Lung microvascular endothelial cell (primary cell): ENCODE measurements around the gene NCAPH2. TPM values are rescaled to one million over a fixed set of nuclear protein-coding genes. Genes with fewer than 3 reads are reported as not detected.

Source experiments
- DNase-seq, 2 donors: peaks; one replicate each; pipeline versions ENCODE4 v3.0.0 to v3.0.0-alpha.2; 2010; ENCODE audit warnings: low read depth in 2 of 2
- total RNA-seq: library from RNA; depleted of rRNA; stranded (reverse); fragments of >200 nt; gene quantifications from 2 replicates; pipeline ENCODE4 v1.2.1, GENCODE V29; 2014

The NCAPH2 gene
- total RNA-seq, 1 donor from 2014 or later: 14.5 TPM

- DNase-seq: no peak
These were observed 62.0 kb downstream of the NCAPH2 start for GRCh38 chr22:50569896-50570535.

- no peak for DNase-seq
These were observed 62.8 kb downstream of the NCAPH2 start for GRCh38 chr22:50570861-50571260.

- DNase-seq: no peak
These were observed 63.5 kb downstream of the NCAPH2 start for GRCh38 chr22:50571264-50572175.

GRCh38 chr22:50572965-50573364, 64.9 kb downstream of the NCAPH2 start:
- DNase-seq: no peak

- no peak for DNase-seq
These were observed 65.7 kb downstream of the NCAPH2 start for GRCh38 chr22:50573491-50574382.

- DNase-seq: no peak
These were observed 66.3 kb downstream of the NCAPH2 start for GRCh38 chr22:50574383-50574755.

Other genes starting within 250 kb of the NCAPH2 start
- gene MAPK12, start 246.5 kb upstream of the NCAPH2 start, total RNA-seq: 37.0 and 53.6 TPM in 2 replicates
- 16.3 and 21.8 TPM in 2 replicates for gene MAPK11, start 237.8 kb upstream of the NCAPH2 start, total RNA-seq
- gene PLXNB2, start 200.6 kb upstream of the NCAPH2 start, total RNA-seq: 47.3 and 55.2 TPM in 2 replicates
- 0.65 and 1.8 TPM in 2 replicates for gene DENND6B, start 181.2 kb upstream of the NCAPH2 start, total RNA-seq
- 32.9 and 37.7 TPM in 2 replicates for gene PPP6R2, start 164.9 kb upstream of the NCAPH2 start, total RNA-seq
- 19.8 and 35.3 TPM in 2 replicates for gene SBF1, start 33.2 kb upstream of the NCAPH2 start, total RNA-seq
- gene ADM2, start 26.7 kb upstream of the NCAPH2 start, total RNA-seq: 0.22 and 0.99 TPM in 2 replicates
- gene MIOX, start 21.4 kb upstream of the NCAPH2 start, total RNA-seq: not detected in 2 replicates
- 18.7 and 27.0 TPM in 2 replicates for gene LMF2, start 522 bp upstream of the NCAPH2 start, total RNA-seq
- 1.3 and 2.4 TPM in 2 replicates for gene SCO2, start 17.4 kb downstream of the NCAPH2 start, total RNA-seq
- gene TYMP, start 21.8 kb downstream of the NCAPH2 start, total RNA-seq: 8.9 and 19.8 TPM in 2 replicates
- gene KLHDC7B, start 37.7 kb downstream of the NCAPH2 start, total RNA-seq: not detected in 2 replicates
- gene SYCE3, start 54.7 kb downstream of the NCAPH2 start, total RNA-seq: not detected in 2 replicates
- gene CPT1B, start 70.2 kb downstream of the NCAPH2 start, total RNA-seq: 1.5 and 5.2 TPM in 2 replicates
- 20.5 and 25.4 TPM in 2 replicates for gene CHKB, start 74.6 kb downstream of the NCAPH2 start, total RNA-seq
- 0.20 and 0.22 TPM in 2 replicates for gene MAPK8IP2, start 92.6 kb downstream of the NCAPH2 start, total RNA-seq
- gene ARSA, start 119.9 kb downstream of the NCAPH2 start, total RNA-seq: 8.7 and 11.3 TPM in 2 replicates
- 7.6 and 11.5 TPM in 2 replicates for gene SHANK3, start 164.6 kb downstream of the NCAPH2 start, total RNA-seq
- gene ACR, start 230.0 kb downstream of the NCAPH2 start, total RNA-seq: under 0.01 and 0.20 TPM in 2 replicates